IMR-90 (cell line): ENCODE measurements around the gene CDCA4. TPM values are rescaled to one million over a fixed set of nuclear protein-coding genes. Genes with fewer than 3 reads are reported as not detected.

ENCODE experiments used
- ATAC-seq: fragments of 200-7000 bp; cut with Tn5 transposase; 2 replicates; pipeline ENCODE4 v1.9.1; 2020; ENCODE audit warnings: low read depth, mild to moderate bottlenecking, moderate library complexity
- BruUV-seq: library from RNA; stranded (reverse); fragments of 400-500 nt; replicated peaks from 2 replicates; lab custom pipeline; 2021; lab: Mats Ljungman, UMichigan
- CTCF ChIA-PET: fragments of 300-600 bp; formaldehyde crosslinking; extraction: SDS; loops from one replicate; lab custom pipeline; 2021; ENCODE audit warnings: antibody characterized with exemption; lab: Yijun Ruan, JAX
- POLR2A ChIA-PET: fragments of 300-600 bp; sonication (Branson Sonifier 250); formaldehyde crosslinking; loops from one replicate; lab custom pipeline; 2022; ENCODE audit warnings: antibody characterized with exemption; ENCODE audit not compliant: unreplicated experiment; lab: Charles Lee
- DNase-seq: peaks from one replicate; pipeline ENCODE4 v3.0.0; 2013
- H2AFZ ChIP-seq: replicated peaks from 2 replicates; pipeline ENCODE3; 2013; ENCODE audit warnings: low read length, mild to moderate bottlenecking; ENCODE audit not compliant: poor library complexity
- H2AK5ac ChIP-seq: 2 replicates; pipeline ENCODE4 v1.6.1; 2013; ENCODE audit warnings: low read depth, low read length, inconsistent platforms
- H2AK9ac ChIP-seq: replicated peaks from 2 replicates; pipeline ENCODE3; 2013; ENCODE audit warnings: mild to moderate bottlenecking, low read depth, low read length, moderate library complexity; ENCODE audit not compliant: poor library complexity
- H2BK120ac ChIP-seq: 2 replicates; pipeline ENCODE4 v1.6.1; 2013; ENCODE audit warnings: low read depth, low read length, inconsistent platforms
- H2BK15ac ChIP-seq: 3 replicates; pipeline ENCODE4 v1.6.1; 2013; ENCODE audit warnings: low read depth, low read length, inconsistent platforms
- H2BK20ac ChIP-seq: 2 replicates; pipeline ENCODE4 v1.6.1; 2013; ENCODE audit warnings: low read depth, mild to moderate bottlenecking, inconsistent platforms, low read length, moderate library complexity
- H2BK5ac ChIP-seq: 2 replicates; pipeline ENCODE4 v1.6.1; 2013; ENCODE audit warnings: mild to moderate bottlenecking, low read depth, low read length, inconsistent platforms; ENCODE audit not compliant: poor library complexity, severe bottlenecking
- H3K14ac ChIP-seq: replicated peaks from 2 replicates; pipeline ENCODE4 v1.6.1; 2013; ENCODE audit warnings: low read depth, low read length, inconsistent platforms
- H3K18ac ChIP-seq: 2 replicates; pipeline ENCODE4 v1.6.1; 2013; ENCODE audit warnings: low read depth, low read length, control low read depth
- H3K23ac ChIP-seq: 2 replicates; pipeline ENCODE4 v1.6.1; 2013; ENCODE audit warnings: low read depth, low read length, inconsistent platforms
- H3K27ac ChIP-seq: 2 replicates; pipeline ENCODE4 v1.5.1; 2013; ENCODE audit warnings: mild to moderate bottlenecking, control low read depth, low read length; ENCODE audit not compliant: insufficient read depth
- H3K27me3 ChIP-seq: 2 replicates; pipeline ENCODE4 v1.6.1; 2013; ENCODE audit warnings: low read length; ENCODE audit not compliant: control insufficient read depth, insufficient read depth
- H3K36me3 ChIP-seq: 2 replicates; pipeline ENCODE4 v1.6.1; 2013; ENCODE audit warnings: low read length, mixed read lengths; ENCODE audit not compliant: control insufficient read depth, insufficient read depth
- H3K4ac ChIP-seq: 2 replicates; pipeline ENCODE4 v1.6.1; 2013; ENCODE audit warnings: low read depth, low read length, inconsistent platforms
- H3K4me1 ChIP-seq: 2 replicates; pipeline ENCODE4 v1.6.1; 2013; ENCODE audit warnings: low read length, mixed read lengths; ENCODE audit not compliant: control insufficient read depth, insufficient read depth
- H3K4me2 ChIP-seq: 2 replicates; pipeline ENCODE4 v1.6.1; 2013; ENCODE audit warnings: low read depth, mild to moderate bottlenecking, control low read depth, low read length, moderate library complexity
- H3K4me3 ChIP-seq: 2 replicates; pipeline ENCODE4 v1.5.1; 2013; ENCODE audit warnings: low read depth, mild to moderate bottlenecking, control low read depth, low read length, moderate library complexity; ENCODE audit not compliant: insufficient read depth
- H3K56ac ChIP-seq: 2 replicates; pipeline ENCODE4 v1.6.1; 2013; ENCODE audit warnings: low read length, inconsistent platforms; ENCODE audit not compliant: insufficient read depth; ENCODE audit errors: extremely low read depth
- H3K79me1 ChIP-seq, 2 experiments: 2 replicates each; pipeline ENCODE4 v1.6.1; 2013; ENCODE audit warnings: low read length in 2 of 2, inconsistent platforms in 1 of 2, low read depth in 1 of 2
- H3K9ac ChIP-seq: 2 replicates; pipeline ENCODE4 v1.6.1; 2013; ENCODE audit warnings: low read depth, low read length, control low read depth
- H3K9me1 ChIP-seq: 2 replicates; pipeline ENCODE4 v1.6.1; 2013; ENCODE audit warnings: low read length, inconsistent platforms; ENCODE audit not compliant: insufficient read depth
- H3K9me3 ChIP-seq: 2 replicates; pipeline ENCODE4 v1.6.1; 2013; ENCODE audit warnings: low read length; ENCODE audit not compliant: control insufficient read depth, insufficient read depth
- H4K20me1 ChIP-seq: 2 replicates; pipeline ENCODE4 v1.6.1; 2013; ENCODE audit warnings: low read length, inconsistent platforms; ENCODE audit not compliant: insufficient read depth
- H4K5ac ChIP-seq: 2 replicates; pipeline ENCODE4 v1.6.1; 2013; ENCODE audit warnings: mild to moderate bottlenecking, low read depth, low read length, control low read depth
- H4K8ac ChIP-seq, 2 experiments: 2 replicates each; pipeline ENCODE4 v1.6.1; 2013; ENCODE audit warnings: low read depth in 2 of 2, low read length in 2 of 2, control low read depth in 1 of 2, inconsistent platforms in 1 of 2
- H4K91ac ChIP-seq: 2 replicates; pipeline ENCODE4 v1.6.1; 2013; ENCODE audit warnings: low read depth, low read length, inconsistent platforms; ENCODE audit not compliant: insufficient read depth
- BHLHE40 ChIP-seq: fragments of 150-350 bp; IDR thresholded peaks from 2 replicates; pipeline ENCODE4 v1.6.1; 2016; ENCODE audit warnings: mild to moderate bottlenecking, low read depth, low read length
- CEBPB ChIP-seq: IDR thresholded peaks from 2 replicates; pipeline ENCODE4 v1.6.1; 2012; ENCODE audit warnings: low read depth, low read length, improper control_type of control experiment
- CHD1 ChIP-seq: IDR thresholded peaks from 2 replicates; pipeline ENCODE4 v1.6.1; 2012; ENCODE audit warnings: low read depth, low read length, improper control_type of control experiment
- CTCF ChIP-seq: conservative IDR thresholded peaks from 2 replicates; pipeline ENCODE4 v1.5.1; 2012; ENCODE audit warnings: mild to moderate bottlenecking, low read depth, low read length, improper control_type of control experiment
- ELK1 ChIP-seq: fragments of 150-350 bp; IDR thresholded peaks from 2 replicates; pipeline ENCODE4 v1.6.1; 2016; ENCODE audit warnings: low read depth, mild to moderate bottlenecking, low read length, moderate library complexity, borderline replicate concordance
- FOS ChIP-seq: fragments of 150-350 bp; IDR thresholded peaks from 2 replicates; pipeline ENCODE4 v1.6.1; 2016; ENCODE audit warnings: low read depth, low read length
- MAFK ChIP-seq: IDR thresholded peaks from 2 replicates; pipeline ENCODE4 v1.6.1; 2012; ENCODE audit warnings: low read depth, low read length, improper control_type of control experiment
- MAZ ChIP-seq: IDR thresholded peaks from 2 replicates; pipeline ENCODE4 v1.6.1; 2012; ENCODE audit warnings: low read depth, mild to moderate bottlenecking, low read length, improper control_type of control experiment, moderate library complexity, borderline replicate concordance
- MXI1 ChIP-seq: IDR thresholded peaks from 2 replicates; pipeline ENCODE4 v1.6.1; 2012; ENCODE audit warnings: low read depth, mild to moderate bottlenecking, low read length, moderate library complexity, borderline replicate concordance
- NFE2L2 ChIP-seq: fragments of 150-350 bp; IDR thresholded peaks from 2 replicates; pipeline ENCODE4 v1.6.1; 2016; ENCODE audit warnings: low read depth, mild to moderate bottlenecking, low read length
- POLR2A ChIP-seq: IDR thresholded peaks from 2 replicates; pipeline ENCODE4 v1.6.1; 2012; ENCODE audit warnings: mild to moderate bottlenecking, low read depth, low read length
- RAD21 ChIP-seq: IDR thresholded peaks from 2 replicates; pipeline ENCODE4 v1.6.1; 2012; ENCODE audit warnings: low read length, improper control_type of control experiment
- RCOR1 ChIP-seq: IDR thresholded peaks from 2 replicates; pipeline ENCODE4 v1.6.1; 2012; ENCODE audit warnings: mild to moderate bottlenecking, low read length, improper control_type of control experiment; ENCODE audit not compliant: insufficient replicate concordance
- RFX5 ChIP-seq: IDR thresholded peaks from 2 replicates; pipeline ENCODE4 v1.8.0; 2012; ENCODE audit warnings: low read depth, mild to moderate bottlenecking, low read length, moderate library complexity
- SMC3 ChIP-seq: fragments of 150-350 bp; IDR thresholded peaks from 2 replicates; pipeline ENCODE4 v1.6.1; 2016; ENCODE audit warnings: low read depth, mild to moderate bottlenecking, antibody characterized with exemption, low read length, moderate library complexity
- USF2 ChIP-seq: fragments of 150-350 bp; IDR thresholded peaks from 2 replicates; pipeline ENCODE4 v1.6.1; 2017; ENCODE audit warnings: mild to moderate bottlenecking, antibody characterized with exemption, low read length, low read depth
- WGBS, 2 experiments: methylation state at CpG; one replicate each; pipeline versions ENCODE4 v1.1.5 to v1.1.7; 2013; ENCODE audit warnings: missing lambda C conversion rate in 2 of 2; ENCODE audit not compliant: insufficient read length in 1 of 2; ENCODE audit errors: extremely low coverage in 2 of 2; 5-methylcytosine and 5-hydroxymethylcytosine counted together
- dilution Hi-C: fragments of 300-500 bp; cut with HindIII; formaldehyde crosslinking; loops from one replicate; pipeline ENCODE4 v1.14.3; 2018; ENCODE audit warnings: low sequenced_read_pairs; ENCODE audit not compliant: unreplicated experiment
- in situ Hi-C: fragments of 300-500 bp; cut with MboI; formaldehyde crosslinking; loops from 3 replicates; pipeline ENCODE4 v1.14.3; 2019; ENCODE audit warnings: low sequenced_read_pairs, inconsistent platforms, mixed read lengths
- intact Hi-C: fragments of 100-400 bp; cut with micrococcal nuclease; formaldehyde crosslinking; loops from 2 replicates; pipeline ENCODE4 v1.10.0; 2022
- polyA plus RNA-seq, 3 experiments: library from polyadenylated mRNA; depleted of rRNA; stranded (reverse); fragments of >200 nt; gene quantifications; 2 replicates each; pipeline ENCODE4 v1.2.3, GENCODE V29; 2012; ENCODE audit warnings: low replicate concordance in 1 of 3
- total RNA-seq: library from RNA; depleted of rRNA; stranded (reverse); fragments of >200 nt; gene quantifications from 2 replicates; pipeline ENCODE4 v1.2.3, GENCODE V29; 2012

Gene CDCA4
- total and polyA plus RNA-seq, 2 of the 4 experiments (the other 2 are of a cell fraction), result 17.7 to 18.6 TPM

GRCh38 chr14:105060751-105061427, 40.0 kb upstream of the CDCA4 start:
- H2AK9ac ChIP-seq, result no peak overlapping the region
- H3K27me3 ChIP-seq, result peaks cover 5% of the 10 kb centered on the region; the same call in 1 of the 2 replicates
- no peak overlapping the region for H3K4me3 ChIP-seq
- no peaks in the 10 kb centered on the region for H3K9me1 ChIP-seq
- H4K20me1 ChIP-seq, result no peaks in the 10 kb centered on the region
- H4K5ac ChIP-seq, result no peak overlapping the region
- H2BK120ac ChIP-seq, result no peak overlapping the region
- POLR2A ChIA-PET, result no interaction called here
- H3K9ac ChIP-seq, result no peak overlapping the region
- CTCF ChIA-PET, result no interaction called here
- H4K91ac ChIP-seq, result no peak overlapping the region
- no peak overlapping the region for H2BK5ac ChIP-seq
- no TSS peak for BruUV-seq
- intact Hi-C loops (no loop called here), in situ Hi-C loops (no loop called here), dilution Hi-C loops (no loop called here)
- no peak overlapping the region for H2BK20ac ChIP-seq
- no peak for DNase-seq
- no peak overlapping the region for H4K8ac ChIP-seq
- TF ChIP-seq POLR2A (no peak), MXI1 (no peak), RFX5 (no peak), MAZ (no peak), BHLHE40 (no peak), SMC3 (no peak), CEBPB (no peak), FOS (no peak), CHD1 (no peak), NFE2L2 (no peak), ELK1 (no peak), CTCF (no peak), RCOR1 (no peak), RAD21 (no peak), USF2 (no peak), MAFK (no peak)
- H3K4ac ChIP-seq, result no peak overlapping the region
- no peaks in the 10 kb centered on the region for H3K36me3 ChIP-seq
- no peak overlapping the region for H3K18ac ChIP-seq
- H2AK5ac ChIP-seq, result no peak overlapping the region
- H3K14ac ChIP-seq, result no peak overlapping the region
- no peak overlapping the region for H3K56ac ChIP-seq
- 74% methylated on average over 20 of the region's 30 CpGs; no CpG with 5 or more reads in 1 of the 2 experiments for WGBS, 2 experiments
- H3K79me1 ChIP-seq, result no peaks in the 10 kb centered on the region
- no peak overlapping the region for H3K23ac ChIP-seq
- H3K4me1 ChIP-seq, result peaks cover 5% of the 10 kb centered on the region
- no peak for ATAC-seq
- H3K9me3 ChIP-seq, result no peaks in the 10 kb centered on the region
- no peak overlapping the region for H2AFZ ChIP-seq
- no peak overlapping the region for H3K27ac ChIP-seq
- no peak overlapping the region for H3K4me2 ChIP-seq
- no peak overlapping the region for H2BK15ac ChIP-seq
